NCI-H2227 treated with DMSO at 0.1 percent for 48 hours (cell line): ENCODE data around the gene KEL.
"Not testable (repeated sequence)": the region's sequence is repeated elsewhere in the genome, so short reads cannot be mapped to it uniquely, and the experiment has no call there.

Experiments
- DNase-seq: peaks from one replicate; lab custom pipeline; 2025; lab: John Stamatoyannopoulos, UW

The KEL gene, protein sequence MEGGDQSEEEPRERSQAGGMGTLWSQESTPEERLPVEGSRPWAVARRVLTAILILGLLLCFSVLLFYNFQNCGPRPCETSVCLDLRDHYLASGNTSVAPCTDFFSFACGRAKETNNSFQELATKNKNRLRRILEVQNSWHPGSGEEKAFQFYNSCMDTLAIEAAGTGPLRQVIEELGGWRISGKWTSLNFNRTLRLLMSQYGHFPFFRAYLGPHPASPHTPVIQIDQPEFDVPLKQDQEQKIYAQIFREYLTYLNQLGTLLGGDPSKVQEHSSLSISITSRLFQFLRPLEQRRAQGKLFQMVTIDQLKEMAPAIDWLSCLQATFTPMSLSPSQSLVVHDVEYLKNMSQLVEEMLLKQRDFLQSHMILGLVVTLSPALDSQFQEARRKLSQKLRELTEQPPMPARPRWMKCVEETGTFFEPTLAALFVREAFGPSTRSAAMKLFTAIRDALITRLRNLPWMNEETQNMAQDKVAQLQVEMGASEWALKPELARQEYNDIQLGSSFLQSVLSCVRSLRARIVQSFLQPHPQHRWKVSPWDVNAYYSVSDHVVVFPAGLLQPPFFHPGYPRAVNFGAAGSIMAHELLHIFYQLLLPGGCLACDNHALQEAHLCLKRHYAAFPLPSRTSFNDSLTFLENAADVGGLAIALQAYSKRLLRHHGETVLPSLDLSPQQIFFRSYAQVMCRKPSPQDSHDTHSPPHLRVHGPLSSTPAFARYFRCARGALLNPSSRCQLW

DNA sequence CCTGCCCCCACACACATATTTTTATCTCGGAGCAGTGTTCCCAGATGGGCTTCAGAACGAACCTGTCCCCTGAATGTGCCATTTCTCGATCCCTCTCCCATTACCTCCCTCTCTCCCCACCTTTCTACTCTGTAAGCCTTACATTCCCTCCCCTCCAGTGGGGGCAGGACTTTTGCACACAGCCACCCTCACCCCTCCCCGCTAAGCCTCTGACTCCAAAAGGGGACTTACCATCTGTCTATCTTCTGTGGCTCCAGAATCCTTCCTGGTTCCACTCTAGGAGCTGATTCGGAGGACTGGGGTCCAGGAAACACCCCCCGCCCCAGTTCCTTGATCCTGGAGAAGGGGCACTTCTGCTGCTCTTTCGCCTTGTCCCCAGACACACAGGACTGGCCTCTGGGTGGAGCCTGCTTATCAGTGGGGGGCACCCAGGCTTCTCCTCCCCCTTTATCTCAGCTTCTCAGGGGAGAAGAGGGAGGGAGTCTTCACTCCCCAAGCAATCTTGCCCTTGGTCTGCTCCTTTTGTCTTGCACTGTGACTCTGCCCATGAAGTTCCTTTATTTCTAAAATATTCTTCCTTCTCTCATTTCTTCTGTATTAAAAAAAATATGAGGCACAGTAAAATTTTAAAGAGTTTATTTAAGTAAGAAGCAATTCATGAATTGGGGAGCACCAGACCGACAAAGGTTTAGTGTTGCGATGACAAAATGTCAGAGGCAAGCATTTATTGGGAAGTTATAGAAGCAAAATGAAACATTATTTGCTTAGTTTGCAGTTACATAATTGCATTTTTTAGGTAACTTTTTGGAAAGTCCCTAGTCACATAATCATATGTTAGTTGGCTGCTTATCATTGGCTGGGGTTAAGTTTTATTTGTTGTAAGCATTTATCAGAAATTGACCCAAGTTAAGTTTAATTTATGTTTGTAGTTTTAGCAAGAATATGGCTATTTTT is at the start of gene KEL:
TSS of gene KEL (minus strand) at position 391 of the 954 bp plus-strand sequence. CDS start at position 234, 157 bp downstream.
- DNase-seq = no peak

DNA sequence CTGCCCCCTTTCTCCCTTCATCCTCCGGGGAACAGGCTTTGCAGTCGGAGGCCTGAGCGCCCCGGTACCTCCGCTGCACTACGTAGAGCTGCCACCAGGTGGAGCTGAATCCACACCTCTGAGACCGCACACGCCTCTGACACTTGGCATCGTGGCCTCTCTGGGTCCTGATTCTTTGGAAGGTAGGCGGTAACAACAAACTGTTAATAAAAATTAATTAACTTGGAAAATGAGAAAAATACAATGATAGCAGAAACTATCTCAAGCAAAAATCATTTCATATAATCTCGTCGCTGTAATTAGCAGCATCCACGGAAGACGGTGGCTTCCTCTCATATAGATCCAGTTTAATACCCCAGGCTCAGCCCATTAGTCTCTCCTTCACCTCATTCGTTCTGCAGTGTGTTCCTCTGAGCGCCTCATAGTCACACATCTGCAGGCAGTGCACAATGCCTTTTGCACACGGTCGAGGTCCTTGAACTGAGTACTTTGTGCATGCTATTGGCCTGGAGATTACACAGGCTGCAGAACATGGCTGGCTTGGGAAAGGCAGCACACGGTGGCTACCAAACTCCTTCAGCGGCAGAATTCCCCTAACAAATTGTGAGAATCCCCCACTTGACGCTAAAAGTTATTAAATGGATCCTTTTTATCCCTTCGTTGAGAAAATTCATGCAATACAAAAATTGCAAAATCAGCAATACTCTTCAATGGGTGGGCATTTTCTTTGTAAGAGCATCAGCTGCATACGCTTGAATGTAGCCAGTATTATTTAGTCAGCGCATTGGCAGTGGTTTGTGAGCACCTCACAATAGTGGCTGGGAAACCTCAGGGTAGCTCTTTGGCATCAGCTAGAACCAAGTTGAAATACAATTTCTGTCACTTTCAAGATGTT is 46.1 kb upstream of the KEL start:
- peak; percentile 5 for DNase-seq

DNA sequence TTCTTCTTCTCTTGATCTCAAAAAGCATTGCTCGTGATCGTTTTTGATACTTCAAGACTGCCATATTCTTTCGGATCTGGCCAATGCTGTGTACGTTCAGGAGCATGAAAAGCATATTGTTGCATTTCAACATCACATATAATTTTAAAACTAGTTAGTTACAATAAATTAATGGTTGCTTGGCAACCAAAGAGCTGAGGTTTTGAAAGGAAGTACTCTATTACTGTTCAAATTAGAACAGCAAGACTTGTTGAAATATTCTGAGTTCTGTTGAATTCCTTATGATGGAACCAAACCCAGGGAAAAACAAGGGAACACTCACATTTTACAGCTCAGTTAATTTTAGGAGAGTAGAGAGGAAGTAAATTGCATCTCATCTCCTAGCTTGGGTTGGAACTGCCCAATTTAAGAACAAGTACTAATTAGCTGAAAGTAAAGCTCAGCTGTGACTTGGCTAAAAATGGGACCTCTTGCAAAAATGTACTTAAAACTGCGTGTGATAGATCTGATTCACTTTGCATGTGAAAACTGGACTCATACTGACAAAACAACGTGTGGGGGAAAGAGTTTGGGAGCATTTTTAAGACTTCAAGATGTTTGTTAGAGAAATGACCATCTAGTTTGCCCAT is 43.6 kb upstream of the KEL start:
- DNase-seq = no peak

DNA sequence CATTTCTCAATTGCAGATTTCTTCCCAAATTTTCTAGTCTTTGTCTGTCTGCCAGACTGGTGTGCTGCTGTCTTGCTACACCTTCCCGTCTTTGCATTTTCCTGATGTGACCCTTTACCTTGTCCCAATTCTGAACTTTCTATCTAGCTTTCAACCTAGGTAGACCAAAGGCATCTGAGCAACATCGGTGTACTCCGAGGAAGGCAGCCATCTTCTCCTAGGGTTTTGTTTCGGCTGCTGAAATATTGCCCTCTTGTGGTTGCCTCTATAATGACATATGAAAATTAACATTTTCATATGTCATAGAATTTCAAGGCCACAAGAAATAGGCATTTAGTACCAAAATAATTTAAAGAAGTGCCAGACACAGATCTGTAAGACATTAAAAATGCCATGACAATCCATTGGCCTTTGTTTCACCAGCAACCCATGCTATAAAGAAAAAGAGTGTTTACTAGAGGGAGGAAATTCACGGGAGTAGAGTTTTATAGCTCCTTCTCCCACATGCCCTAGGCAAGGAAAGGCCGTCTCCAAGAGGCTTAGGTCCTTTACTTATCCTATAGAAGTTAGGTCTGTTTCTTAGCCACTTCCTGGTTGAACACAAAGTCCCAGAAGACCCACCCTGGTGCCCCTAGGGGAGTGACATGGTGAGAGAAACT is 41.4 kb upstream of the KEL start:
- no peak for DNase-seq

DNA sequence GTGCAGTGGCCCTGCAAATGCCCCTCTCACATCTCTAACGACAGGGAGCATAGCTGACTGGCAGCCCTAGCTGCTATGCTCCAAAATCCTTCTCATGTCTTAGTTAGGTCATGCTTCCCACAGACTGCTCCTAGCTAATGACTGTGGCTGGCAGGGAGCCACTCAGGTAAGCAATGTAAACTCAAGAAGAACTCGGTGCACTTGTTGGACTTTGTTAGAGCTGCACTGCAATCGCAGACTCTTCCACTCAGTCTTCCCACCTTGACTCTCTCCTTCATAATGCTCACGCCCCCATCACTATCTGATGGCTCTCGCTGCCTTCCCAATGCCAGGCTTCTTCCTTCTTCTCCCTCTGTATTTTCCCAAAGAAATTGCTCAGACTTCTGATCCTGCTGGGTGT is 40.7 kb upstream of the KEL start:
- DNase-seq = no peak

DNA sequence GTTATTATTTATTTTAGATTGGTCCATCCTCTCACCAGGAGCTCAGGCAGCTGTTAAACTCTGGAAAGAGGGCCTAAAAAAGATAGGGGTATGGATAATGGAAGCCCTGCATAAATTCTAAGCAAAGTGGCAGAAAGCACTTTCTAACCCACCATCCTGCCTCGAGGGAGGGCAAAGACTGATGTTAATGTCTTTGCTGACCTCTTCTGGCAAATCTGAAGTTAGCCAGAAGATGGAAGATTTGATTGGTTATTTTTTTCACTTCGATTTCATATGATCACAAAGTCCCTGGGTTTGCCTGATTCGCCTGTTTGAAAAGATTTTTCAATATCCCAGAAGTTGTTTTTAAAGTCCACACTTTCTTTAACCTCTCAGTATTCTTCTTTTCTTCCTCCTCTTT is 39.9 kb upstream of the KEL start:
- no peak for DNase-seq

DNA sequence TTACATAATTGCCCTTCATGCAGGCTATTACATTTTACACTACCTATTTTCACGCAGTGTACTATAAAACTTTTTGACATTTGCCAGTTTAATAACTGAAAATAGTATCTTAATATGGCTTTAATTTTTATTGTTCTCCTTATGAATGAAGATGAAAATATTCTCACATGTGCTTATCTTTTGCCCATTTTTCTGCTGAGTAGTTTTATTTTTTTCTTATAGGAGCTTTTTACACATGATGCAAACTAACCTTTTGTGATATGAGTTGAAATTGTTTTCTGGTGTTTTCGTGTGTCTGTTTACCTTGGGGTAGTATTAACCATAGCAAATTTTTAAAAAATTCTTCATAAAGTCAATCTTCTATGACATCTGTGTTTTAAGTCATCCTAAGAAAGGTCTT is 38.5 kb upstream of the KEL start:
- no peak for DNase-seq

DNA sequence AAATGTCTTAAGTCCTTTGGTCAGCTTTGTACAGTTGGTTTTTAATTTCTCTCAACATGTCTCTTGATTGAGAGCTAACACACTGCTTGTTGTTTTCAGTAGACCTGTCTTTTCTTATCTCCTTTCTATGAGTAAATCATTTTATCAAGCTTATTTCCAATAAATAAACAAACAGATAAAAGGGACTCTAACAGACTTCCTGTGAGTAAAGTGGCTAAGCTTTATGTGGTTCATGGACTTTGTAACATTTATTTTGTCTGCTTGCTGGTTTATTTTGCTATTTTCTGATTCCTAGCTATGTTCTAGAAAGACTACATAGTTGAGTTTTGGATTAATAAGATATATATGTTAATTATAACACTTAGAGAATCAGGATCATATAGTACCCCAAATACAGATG is 37.6 kb upstream of the KEL start:
- no peak for DNase-seq

DNA sequence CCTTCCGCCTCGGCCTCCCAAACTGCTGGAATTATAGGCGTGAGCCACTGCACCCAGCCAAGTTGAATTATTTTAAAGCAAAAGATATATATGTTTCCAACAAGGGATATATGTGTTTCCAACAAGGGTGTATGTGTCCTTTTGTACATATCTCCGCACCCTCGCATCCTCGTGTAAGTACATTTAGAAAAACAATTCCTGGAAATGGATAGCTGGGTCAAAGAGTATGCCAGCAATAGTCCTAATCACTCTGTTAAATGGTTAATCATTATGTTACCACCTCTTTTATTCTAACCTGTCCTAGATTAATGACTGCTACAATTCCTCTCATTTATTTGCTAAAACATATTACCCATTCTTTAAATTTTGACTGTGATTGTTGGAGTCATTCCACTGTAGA is 36.8 kb upstream of the KEL start:
- DNase-seq = no peak

DNA sequence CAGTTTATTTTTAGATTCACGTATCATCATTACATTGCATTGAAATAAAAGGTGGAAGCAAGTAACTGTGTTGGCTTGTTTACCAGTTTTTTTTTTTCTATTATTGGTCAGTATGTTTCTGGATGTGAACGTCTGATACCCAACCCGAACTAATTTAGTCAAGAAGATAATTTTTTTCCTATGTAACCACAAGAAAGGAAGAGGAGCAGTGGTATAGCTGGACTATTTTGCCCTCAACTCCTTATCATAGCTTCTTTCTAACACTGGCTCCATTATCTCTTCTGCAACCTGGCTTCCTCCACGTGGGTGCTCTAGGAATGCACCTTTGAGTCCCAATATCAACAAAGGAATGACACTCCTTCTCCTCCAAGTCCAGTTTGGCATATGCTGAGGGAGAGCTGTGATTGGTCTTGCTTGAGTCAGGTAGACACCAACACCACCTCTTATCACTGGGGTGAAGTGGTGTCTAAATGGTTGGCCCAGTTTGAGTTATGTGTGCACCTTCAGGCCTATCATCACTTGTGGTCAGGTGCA is 35.4 kb upstream of the KEL start:
- DNase-seq = no peak

DNA sequence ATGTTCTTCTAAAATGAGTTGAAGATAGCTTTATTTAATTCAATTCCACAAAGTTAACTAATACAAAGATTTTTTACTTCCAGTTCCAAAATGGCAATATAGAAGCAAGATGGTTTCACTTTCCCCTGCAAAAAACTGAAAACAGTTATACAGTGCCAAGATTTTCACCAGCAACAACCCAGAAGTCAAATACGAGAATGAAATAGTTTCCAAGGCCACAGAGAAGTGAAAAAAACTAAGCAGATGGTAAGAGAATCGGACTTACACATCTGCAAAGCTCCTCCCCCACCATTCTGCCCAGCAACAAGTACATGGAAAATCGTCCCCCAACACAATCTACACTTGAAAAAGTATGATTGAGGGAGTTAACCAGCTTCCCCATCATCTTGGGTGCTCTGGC is 30.3 kb upstream of the KEL start:
- no peak for DNase-seq

DNA sequence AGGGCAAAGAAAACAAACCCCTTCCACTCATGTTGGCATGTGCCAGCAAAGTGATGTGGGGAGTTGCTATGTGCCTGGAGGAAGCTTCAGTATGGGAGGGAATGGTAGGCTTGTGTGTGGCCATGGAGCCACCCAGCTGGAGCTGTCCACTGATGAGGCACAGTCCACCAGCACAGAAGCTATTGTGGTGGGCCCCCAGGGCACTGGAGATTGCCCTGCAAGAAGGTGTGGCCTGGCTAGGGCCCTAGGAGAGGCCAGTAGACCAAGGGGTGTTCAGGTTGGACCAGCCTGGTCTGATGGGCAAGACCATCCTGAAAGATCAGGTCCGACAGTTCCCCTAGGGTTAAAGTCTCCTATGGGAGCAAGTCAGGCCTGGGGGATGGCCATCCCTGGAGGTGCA is 22.1 kb upstream of the KEL start:
- DNase-seq = no peak

DNA sequence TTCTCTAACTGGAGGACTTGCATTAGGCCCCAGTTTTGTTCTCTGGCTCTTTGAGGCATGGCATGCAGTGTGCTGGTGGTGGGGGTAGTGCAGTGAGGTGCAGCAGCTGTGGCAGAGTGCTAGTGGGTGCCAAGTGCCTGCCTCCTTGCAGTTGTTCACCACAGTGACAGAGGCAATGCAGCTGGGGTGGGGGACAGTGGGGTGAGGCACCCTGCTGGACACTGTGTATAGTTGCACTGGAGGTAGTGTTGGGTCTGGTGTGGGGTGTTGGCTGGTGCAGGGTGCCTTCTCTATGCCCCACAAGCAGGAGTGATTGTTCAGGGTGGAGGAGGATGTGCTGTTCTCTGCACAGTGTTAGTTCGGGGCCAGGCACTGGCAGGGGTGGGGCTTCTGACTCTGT is 21.7 kb upstream of the KEL start:
- no peak for DNase-seq

DNA sequence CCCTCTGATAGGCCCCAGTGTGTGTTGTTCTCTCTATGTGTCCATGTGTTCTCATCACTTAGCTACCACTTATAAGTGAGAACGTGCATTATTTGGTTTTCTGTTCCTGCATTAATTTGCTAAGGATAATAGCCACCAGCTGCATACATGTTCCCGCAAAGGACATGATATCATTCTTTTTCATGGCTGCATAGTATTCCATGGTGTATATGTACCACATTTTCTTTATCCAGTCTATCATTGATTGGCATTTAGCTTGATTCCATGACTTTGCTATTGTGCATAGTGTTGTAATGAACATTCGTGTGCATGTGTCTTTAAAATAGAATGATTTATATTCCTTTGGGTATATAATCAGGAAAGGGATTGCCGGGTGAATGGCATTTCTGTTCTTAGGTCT is 16.2 kb upstream of the KEL start:
- not testable (repeated sequence) for DNase-seq

DNA sequence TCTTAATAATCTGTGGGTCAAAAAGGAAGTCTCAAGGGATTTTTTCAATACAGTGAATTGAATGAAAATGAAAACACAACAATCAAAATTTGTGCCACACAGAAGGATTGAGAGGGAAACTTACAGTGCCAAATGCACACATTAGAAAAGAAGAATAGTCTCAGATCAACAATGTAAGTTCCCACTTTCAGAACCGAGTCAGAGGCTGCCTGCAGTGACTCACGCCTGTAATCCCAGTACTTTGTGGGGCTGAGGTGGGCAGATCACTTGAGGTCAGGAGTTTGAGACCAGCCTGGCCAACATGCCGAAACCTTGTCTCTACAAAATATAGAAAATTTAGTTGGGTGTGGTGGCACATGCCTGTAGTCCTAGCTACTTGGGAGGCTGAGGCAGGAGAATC is 12.5 kb upstream of the KEL start:
- no peak for DNase-seq

DNA sequence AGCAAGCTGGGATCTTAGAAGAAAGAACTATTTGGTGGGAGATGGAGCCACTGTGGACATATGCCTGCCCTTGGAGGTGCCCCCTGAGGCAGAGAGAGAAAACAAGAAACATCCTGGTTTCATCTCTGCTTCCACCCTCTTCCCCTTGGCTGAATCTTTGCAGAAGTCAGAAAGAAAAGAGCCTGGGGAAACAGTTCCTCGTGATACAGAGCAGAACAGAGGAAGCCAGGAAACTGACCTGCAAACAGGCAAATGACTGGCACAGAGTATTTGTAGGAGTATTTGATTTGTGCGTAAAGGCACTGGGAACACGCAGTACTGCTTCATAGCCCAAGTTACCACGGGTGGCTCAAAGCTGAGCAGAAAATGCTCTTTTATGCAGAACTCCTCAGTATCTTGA is 7.0 kb upstream of the KEL start:
- no peak for DNase-seq

DNA sequence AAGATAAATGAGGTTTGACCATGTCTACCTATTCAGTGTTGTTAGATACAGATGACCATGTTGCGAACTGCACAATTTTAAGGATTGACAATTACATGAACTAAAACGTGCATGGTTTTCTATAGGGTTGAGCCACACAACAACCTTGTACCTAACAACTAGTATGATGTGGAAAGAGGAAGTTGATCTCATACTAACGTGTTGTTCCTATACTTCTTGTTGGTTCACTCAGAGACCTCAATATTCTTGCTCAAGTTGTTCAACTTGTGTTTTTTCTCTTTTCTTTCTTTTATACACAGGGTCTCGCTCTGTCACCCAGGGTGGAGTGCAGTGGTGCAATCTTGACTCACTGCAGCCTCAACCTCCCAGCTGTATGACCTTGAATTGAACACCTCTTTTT is 6.1 kb upstream of the KEL start:
- no peak for DNase-seq

DNA sequence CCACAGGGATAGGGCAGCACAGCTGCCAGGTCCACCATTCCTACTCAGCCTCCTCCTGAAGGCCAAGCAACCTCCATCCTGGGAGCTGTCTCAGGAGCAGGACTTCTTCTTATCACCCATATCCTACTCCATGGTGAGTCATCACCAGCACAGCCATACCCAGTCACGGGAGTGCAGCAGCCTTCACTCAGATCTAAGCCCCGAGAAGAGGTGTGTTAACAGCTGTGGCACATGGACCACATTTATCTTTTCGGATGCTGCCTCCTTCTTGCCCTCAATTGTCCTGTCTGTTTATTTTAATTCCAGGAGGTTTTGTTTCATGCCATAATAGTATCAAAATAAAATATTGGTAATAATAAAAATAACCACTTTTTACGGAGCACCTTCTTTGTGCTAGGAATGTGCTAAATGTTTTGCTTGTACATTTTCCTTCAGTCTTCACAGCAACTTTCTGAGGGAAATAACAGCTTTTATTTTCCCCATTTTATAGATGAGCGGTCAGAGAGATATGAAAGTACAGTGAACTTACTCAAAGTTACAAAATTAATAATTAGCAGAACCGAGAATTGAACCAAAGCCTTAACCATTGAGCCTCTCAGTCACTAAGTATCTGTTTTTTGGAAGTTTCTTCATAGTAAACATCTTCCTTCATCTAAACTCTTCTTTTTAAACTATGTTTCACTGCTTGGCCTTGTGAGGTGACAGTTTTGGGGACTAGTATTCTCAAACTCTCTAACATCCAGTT is 2.5 kb upstream of the KEL start:
- no peak for DNase-seq

DNA sequence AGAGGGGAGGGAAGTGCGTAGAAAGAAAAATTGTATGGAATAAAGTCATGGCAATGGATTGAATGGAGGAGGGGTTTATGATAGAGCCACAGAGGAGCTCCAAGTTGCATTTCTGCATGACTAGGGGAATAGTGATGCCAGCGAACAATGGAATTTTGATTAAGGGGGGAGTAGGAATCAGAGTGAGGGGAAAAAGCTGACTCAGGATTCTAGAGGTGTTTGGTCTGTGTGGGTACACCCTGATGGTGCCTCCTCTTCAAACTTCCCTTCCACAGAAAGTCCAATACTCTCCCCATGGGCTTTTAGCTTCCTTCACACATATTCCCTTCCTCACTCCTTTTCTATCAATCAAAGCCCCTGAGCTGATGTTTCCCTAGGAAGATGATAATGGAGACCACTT is 1.8 kb upstream of the KEL start:
- DNase-seq = no peak
